ENCODE data around the gene HIP1R.

GRCh38 chr12:122847921-122848421 is 12.7 kb downstream of the HIP1R start:
- TF ChIP-seq POLR2A (IDR thresholded peaks at IDR 0.05) (no peak), CTCF (IDR thresholded peaks at IDR 0.05) (no peak)
